Stimulated activated CD8-positive, alpha-beta memory T cell treated with anti-CD3 and anti-CD28 coated beads, Interleukin-4, amount 100 ng/mL, for 24 hours (primary cell): Measurements from ENCODE around the gene CAPG.
"Not testable (repeated sequence)": the region's sequence is repeated elsewhere in the genome, so short reads cannot be mapped to it uniquely, and the experiment has no call there.

Source experiments
- DNase-seq: peaks from one replicate; pipeline ENCODE4 v3.0.0-alpha.2; 2020; ENCODE audit warnings: low read depth

The CAPG gene

DNA sequence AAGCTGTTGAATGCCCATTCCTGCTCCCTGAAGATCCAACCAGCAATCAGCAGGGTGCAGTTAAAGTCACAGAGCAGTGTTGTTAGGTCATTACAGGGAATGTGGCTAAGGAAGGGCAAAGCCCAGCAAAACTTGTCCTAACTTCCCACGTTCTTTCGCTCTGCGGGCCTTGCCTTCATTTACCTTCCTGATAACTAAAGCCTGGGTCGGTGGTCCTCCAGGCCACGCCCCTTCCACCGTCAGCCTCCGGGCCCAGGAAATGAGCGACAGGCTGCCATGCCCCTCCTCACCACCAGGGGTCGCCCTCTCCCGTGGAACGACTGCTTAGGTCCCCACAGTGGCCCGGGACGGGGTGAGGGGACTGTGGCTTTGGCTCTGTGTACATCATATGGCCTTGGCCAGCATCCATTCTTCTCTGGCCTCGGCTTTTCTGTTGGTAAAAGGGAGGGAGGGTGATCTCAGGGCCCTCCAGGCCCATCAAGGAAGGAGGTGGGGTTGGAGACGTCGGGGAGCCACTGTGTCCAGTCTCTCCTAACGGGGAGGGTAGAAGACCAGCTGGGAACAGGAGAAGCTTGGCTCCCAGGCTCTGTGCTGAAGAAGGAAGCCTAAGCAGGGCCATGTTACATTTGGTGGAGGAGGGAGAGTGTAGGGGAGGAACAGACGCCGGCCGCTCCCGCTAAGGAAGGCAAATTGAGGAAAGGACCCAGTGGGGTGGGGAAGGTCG lies 10.5 kb upstream of the CAPG start:
- DNase-seq, result peak; percentile 84

DNA sequence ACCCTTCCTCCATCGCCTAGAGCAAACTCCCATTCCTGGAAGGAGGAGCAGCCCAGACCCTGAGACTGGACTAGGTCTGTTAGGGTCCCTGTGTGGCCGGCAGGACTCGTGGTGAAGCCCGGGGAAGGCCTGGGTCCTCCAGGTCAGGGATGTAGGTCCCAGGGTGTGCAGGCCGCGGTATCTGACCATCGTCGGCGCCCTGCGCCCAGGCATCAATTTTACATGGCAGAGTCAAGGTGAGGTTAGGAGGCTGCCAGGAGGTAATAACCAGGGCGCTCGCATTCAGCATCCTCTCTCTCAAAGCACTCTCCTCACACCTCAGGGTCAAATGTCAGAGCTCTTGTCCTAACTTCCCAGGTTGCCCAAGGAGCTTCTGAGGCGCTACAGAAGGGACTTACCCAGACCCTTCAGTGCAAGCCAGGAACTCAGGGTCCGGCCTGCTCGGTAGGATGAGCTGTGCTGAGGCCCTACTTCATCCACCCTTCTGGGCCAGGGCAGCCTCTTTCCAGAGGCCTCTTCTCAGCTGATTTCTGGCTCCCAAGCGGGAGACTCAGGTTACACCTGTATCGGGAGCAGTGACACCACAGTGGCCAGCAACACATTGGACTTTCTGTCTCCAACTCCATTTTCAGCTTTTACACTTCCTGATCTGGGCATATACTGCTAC lies 9.0 kb upstream of the CAPG start:
- DNase-seq, result no peak

DNA sequence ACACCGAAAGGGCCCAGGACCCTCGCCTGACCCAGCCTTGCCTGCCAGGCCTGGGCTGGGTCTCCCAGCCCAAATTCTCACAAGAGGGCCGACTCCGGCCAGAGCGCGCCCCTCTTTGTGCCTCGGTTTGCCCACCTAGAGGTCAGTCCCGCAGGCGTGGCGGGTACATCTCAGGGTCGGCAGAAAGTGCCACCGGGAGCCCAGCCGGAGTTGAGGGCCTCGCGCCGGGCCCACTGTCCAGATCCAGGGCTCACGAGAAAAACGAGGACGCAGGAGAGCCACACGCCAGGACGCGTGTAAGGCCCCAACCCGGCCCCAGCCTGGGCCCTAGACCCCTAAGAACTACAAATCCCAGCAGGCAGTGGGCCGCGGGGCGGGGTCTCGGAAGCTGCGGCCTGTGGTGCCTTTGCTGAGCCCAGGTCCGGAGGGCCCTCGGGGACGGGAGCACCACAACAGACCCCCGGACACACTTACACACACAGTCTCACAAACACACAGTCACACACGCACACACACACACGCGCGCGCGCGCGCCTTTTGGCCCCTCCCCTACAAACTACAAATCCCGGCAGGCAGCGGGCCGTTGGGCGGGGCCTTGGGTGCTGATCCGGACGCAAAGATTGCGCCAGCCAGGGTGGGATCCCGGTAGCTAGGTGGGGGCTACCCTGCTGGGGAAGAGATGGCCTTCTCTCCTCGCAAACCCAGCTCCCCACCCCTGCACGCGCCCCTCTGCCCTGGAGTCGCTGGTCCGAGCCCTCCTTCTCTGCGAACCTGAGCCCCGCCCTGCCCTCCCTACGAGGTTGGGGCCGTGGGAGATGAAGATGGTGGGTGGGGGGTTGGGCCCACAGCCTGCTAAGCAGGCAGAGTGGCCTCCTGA lies 8.2 kb upstream of the CAPG start, which contains the start of gene SH2D6:
TSS of gene SH2D6 (plus strand) at position 583 of the 877 bp plus-strand sequence. CDS start 10,752 bp downstream, outside the sequence.
- peak; percentile 76 for DNase-seq

DNA sequence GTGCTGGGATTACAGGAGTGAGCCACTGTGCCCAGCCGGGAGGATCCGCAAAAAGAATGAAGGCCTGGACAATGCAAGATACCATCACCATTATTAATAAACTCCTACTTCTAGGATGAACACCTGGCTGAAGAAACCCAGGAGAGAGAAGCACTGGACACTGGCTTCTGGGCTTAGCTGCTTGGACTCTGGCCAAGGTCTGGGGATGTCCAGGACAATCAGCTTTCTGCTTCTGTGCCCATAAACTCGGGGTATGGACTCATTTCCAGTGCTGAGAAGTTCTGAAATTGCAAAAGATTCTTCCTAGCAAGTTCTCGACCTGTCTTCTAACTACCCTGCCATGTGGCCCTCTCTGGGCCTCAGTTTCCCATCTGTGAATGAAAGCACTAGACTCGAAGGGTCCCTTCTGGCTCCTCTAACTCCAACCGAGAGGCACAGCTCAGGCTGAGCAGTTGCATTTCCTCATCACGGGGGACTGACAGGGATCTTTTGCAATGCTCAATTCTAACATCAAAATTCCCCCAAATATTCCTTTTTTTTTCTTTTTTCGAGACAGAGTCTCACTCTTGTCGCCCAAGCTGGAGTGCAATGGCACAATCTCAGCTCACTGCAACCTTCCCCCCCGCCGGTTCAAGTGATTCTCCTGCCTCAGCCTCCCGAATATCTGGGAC lies 5.9 kb upstream of the CAPG start:
- DNase-seq, result no peak

DNA sequence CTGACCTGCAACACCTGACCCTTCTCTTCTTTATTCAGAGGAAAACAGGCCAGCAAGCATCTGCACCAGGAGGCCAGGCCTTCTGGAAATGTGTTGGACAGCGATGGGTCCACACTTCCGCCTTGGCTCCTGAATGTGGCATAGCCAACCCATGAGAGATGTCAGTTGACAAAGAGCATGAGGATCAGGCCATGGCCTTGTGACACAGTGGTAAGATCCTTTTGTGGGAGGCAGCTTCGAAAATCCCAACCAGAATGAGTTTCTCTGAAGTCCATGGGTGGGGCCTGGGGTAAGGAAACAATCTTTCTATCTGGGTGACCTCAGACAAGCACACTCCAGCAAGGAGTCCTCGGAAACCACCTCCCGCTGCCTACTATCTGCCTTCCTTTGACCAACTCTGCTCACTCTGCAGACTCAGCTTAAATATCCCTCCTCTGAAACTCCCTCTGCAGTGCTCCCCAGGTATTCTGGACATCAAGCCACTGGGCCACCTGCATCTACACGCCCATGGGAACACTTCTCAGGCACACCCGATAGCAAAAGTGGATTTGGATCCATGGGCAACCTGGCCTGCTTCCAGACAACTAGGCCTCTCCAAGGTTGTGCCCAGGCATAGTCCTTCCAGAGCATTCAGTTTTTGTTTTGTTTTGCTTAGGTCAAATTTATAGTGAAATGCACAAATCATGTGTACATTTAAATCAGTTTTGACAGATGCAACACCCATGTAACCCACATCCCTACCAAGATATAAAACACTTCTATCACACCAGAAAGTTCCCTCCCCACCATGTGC lies 4.8 kb upstream of the CAPG start:
- no peak for DNase-seq

DNA sequence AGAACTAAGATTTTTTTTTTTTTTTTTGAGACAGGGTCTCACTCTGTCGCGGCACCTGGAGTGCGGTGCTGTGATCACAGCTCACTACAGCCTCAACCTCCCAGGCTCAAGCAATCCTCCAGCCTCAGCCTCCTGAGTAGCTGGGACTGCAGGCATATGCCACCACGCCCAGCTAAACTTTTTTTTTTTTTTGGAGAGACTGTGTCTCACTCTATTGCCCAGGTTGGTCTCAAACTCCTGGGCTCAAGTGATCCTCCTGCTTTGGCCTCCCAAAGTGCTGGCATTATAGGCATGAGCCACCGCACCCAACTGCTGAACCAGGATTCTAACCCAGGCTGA lies 4.2 kb upstream of the CAPG start:
- not testable (repeated sequence) for DNase-seq

DNA sequence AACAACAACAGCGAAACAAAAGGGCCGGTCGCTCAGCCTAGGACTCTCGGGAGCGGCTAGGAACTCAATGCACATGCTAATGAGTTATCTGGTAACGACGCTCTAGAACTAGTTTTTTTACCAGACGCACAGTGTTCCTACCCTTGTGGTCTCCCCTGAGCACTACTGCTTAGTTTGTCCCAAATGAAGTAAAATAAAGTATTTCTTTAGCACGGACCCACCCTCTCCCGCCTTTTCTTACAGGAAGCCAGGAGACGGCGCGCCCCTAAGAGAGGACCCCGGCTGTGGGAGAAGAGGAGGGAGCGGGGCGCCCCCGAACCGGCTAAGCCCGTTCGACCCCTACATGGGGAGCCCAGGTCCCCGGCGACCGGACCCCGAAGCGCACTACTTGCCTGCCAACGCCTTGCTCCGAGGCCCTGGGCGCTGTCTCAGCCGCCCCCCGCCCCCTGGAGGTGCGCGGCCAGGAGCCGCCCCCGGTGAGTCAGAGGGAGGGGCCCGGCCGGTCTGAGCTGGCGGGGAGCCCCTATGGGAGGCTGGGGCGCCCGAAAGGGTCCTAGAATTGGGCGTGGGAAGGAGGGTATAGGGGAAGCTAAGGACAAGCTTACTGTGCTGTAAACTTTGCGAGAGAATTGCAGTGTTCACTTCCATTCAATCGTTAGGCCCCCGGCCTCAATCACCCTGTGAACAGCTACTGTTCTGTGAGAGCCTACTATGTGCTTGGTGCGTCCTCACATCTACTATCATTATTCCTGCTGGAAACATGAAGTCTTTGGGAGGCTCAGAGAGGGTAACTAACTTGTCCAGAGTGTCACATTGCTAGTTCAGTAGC lies 3.6 kb upstream of the CAPG start:
- DNase-seq, result peak; percentile 42

DNA sequence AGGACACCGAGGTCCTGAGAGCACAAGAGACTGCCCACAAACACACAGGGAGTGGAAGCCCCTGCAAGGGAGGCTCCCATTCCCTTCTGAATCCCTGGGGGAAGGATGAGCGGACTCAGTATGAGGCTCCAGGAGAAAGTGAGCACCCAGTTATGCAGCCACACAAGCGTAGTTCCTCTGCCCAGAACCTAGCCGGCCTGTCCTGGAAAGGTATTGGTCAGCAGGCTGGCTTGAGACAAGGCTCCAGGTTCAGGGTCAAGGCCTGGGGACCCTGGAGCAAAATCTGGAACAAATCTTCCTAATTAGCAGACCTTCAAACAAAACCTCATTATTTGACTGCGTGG lies 1.2 kb upstream of the CAPG start:
- no peak for DNase-seq

DNA sequence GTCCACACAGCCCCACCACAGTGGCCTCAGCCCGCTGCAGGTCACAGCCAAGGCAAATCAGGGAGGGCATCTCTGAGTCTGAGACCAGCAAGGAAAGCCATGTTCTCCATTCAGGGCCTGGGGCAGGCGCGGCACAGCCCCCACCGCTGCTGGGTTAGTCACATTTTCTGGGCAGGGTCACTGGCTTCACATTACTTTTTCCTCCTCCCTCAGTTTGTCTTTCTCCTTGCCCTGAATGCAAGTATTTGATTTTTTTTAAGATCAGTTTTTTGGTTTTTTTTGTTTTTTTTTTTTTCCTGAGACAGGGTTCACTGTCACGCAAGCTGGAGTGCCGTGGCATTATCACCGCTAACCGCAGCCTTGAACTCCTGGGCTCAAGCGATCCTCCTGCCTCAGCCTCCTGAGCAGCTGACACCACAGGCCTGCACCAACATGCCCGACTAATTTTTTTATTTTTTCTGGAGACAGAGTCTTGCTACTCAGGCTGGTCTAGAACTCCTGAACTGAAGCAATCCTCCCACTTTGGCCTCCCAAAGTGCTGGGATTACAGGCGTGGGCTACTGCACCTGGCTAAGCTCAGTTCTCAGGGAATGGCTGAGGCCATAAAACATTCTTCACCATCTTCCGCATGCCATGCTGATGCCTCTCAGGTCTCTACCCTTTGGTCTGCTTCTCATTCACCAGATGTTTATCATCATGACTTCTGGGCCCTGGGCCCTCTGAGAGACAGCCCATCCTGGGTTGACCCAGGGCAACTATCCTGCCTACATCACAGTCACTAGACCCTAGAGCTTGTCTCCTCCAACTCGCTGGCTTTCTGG lies 628 bp upstream of the CAPG start:
- DNase-seq, result no peak

DNA sequence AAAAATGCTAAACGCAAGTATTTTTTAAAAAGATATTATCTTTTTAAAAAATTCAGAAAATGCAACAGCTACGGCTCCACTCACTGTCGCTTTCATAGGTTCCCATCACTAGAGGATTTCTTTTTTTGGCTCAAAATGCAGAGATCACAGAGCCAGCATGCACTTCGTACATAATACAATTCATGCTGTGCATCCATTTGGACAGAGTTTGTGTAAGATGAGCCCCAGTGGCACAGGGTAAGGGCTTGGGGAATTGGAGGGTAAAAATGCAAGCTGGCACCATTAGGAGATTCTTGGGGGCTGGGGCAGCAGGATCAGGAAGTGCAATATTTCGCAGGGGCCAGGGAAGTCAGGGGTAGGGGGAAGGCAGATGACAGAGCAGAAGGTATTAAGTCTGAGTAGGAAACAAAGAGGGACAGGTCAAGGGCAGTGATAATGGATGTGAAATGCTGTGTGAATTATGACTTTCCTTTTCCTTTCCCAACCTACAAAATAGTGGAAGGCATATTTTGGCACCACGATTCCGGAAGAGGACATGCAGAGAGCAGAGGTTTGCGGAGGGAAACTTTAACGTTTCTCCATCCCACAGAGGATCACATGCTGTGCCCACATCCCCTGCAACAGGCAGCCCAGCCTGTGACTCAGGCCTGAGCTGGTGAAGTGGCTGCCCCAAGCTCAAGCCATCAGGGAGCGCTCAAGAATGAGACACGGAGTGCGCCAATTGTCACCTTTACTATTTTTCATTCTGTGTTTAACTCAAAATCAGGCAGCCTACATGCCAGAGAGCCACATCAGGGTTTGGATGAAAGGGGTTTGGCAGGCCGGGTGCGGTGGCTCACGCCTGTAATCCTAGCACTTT lies 4.7 kb downstream of the CAPG start:
- DNase-seq, result peak; percentile 58

DNA sequence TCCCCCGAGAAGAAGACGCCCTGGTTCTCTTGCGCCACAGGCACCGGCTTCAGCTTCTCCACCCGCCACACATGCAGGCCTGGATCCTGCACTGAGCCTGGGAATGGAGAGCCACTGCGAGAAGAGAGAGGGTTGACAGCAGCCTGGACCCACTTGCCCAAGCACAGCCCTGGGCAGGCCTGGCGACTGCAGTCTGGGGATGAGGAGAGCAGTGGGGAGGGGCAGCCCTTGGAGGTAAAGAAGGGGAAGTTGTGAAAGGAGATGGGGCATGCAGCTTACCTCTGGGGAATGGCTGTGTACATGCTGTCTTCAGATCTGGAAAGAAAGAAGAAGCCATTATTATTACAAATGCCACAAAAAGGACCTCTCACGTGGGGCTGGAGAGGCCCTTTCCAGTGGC lies 8.3 kb downstream of the CAPG start:
- DNase-seq, result no peak

DNA sequence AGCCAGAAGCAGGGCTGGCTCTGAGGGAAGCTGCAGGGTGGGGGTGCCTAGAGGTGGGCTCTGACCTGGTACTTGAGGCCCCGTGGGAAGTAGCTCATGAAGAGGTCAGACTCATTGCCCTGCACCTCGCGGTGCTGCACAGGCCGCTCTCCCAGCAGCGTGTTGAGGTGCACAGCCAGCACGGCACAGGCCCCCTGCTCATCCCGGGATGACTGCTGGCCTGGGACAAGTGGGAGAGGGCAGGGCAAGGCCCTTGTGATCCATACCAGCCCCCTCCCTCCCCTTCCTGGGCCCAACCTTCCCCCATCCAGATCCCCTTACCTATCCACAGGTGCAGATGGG lies 8.7 kb downstream of the CAPG start:
- no peak for DNase-seq

DNA sequence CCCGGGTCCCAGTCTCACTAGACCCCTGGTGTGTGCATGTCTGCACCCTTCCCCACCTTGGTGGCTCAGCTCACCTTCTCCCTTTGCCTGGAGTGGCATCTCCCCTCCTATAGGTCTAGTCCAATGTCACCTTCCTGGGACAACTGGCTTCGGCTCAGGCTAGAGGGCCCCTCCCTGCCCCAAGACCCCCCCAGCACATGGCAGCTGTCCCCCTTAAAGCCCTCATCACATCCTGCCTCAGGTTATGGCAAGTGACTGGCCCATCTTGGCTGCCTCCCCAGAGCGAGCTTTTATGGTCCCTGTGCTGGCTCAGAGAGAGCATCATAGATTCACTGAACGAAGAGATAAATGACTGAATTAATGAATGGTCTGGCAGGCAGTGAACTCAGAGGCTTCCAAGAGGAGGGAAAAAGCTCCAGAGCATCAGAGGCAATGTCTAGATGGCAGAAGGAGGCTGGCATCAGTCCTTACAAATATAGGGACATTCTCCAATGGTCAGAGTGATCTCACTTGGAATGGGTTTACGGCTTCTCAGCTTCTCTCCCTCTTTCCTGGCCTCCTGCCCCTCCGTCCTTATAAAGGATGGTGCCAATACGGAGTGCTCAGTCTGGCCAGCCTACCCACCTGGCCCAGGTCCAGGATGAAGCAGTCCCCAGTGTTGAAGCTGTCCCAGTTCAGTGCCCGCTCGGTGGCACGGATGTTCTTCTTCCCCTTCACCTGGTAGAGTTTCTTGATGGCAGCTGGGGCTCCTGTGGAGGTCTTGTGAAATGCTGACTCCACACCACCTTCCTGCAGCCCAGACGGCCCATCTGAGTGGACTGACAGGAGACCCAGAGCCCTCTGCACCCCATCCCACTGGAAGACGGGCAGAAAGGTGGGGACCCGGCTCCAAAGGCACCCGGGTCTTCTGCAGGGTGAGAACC lies 9.4 kb downstream of the CAPG start:
- DNase-seq, result no peak

DNA sequence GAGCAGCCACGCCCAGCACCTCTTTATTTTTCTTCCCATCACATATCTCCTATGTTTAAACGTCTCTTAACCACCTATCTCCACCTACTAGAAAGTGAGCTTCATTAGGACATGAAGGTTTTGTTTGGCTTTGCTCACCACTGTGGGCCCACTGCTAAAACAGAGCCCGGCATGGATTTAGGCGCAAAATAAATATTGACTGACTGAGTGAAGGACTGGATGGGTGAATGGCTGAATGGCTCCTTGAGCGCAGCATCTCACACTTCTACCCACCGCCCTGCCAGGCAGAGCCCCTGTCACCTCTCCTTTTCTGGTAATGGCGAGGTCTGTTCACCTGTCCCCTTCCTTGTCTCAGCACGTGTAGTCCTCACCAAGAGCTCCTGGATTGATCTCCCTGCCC lies 10.1 kb downstream of the CAPG start:
- no peak for DNase-seq

DNA sequence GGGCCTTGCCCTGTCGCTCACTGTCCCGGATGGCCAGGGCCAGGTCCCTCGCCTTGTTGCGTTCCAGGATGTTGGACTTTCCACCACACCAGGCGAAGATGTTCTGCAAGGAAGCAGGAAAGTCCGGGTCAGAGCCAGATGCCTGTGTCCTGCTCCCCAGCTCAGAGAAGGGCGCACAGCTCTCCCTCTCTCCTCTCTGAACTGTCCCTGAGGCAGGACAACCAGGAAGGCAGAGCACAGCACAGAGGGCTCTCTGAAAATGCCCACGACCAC lies 11.0 kb downstream of the CAPG start:
- DNase-seq, result no peak

DNA sequence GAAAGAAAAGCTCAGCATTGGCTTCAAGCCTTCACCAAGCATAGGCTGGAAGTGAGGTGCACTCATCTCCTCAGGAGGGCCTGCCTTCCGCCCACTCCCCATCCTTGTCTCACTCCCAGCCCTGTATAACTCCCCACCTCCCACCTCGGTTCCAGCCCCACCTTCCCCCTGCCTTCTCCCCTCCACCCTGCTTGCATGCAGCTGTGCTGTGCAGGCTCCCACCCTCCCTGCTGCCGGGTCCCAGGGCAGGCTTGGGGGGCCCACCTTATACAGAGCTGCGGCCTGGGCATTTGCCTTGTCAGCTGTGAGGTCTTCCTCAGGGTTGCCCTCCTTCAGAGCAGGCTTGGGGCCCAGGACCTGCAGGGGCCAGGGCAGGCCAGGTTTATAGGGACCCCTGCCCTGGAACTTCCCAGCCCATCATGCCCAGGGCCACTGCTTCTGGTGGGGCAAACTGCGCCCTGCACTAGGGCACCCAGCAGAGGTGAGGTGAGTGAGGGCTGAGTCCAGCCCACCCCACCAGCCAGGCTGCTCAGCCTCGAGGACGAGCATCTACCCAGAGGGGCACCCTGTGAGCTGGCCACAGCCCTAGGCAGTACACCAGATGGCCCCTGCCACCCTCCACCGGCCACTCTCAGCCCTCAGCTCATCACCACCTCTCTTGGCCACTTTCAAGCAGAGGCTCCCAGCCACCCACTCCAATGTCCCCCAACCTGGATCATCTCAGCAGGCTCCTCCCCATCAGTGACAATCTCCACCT lies 11.6 kb downstream of the CAPG start:
- no peak for DNase-seq

DNA sequence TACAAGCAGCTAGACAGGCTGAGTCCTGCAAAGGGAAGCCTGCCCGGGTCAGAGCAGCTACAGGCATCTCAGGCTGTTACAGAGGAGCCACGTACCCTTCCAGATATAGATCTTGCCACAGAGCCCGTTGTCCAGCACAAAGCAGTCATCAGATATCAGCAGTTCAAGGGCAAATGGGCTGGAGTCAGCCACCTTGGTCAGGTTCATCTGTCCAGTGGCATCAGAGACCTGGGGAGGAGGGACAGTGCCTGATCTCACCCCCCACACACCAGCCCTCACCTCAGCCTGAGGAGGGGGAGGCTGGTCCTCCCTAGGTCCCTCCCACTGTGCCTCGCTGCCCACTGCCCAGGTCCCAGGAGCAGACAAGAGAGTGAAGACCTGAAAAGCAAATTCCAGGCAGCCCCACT lies 12.2 kb downstream of the CAPG start:
- no peak for DNase-seq
